ENCODE results near the gene TESK2. TPM values are rescaled to one million over a fixed set of nuclear protein-coding genes. Genes with fewer than 3 reads are reported as not detected.
"Not testable (repeated sequence)": the region's sequence is repeated elsewhere in the genome, so short reads cannot be mapped to it uniquely, and the experiment has no call there.

TESK2 gene
- total RNA-seq, 1 donor: 2.2 TPM

- TF ChIP-seq, protein P1, sequence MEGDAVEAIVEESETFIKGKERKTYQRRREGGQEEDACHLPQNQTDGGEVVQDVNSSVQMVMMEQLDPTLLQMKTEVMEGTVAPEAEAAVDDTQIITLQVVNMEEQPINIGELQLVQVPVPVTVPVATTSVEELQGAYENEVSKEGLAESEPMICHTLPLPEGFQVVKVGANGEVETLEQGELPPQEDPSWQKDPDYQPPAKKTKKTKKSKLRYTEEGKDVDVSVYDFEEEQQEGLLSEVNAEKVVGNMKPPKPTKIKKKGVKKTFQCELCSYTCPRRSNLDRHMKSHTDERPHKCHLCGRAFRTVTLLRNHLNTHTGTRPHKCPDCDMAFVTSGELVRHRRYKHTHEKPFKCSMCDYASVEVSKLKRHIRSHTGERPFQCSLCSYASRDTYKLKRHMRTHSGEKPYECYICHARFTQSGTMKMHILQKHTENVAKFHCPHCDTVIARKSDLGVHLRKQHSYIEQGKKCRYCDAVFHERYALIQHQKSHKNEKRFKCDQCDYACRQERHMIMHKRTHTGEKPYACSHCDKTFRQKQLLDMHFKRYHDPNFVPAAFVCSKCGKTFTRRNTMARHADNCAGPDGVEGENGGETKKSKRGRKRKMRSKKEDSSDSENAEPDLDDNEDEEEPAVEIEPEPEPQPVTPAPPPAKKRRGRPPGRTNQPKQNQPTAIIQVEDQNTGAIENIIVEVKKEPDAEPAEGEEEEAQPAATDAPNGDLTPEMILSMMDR (IDR thresholded peaks at IDR 0.05; ENCODE audit: insufficient read depth, low read depth, low read length): no peak
- DNase-seq (ENCODE audit: low read depth): no peak
- no peak overlapping the region for H3K4me3 ChIP-seq (ENCODE audit: low read depth, low read length)
Measured at GRCh38 chr1:45492691-45493090, 1.7 kb upstream of the TESK2 start.

GRCh38 chr1:45491487-45492260 lies 711 bp upstream of the TESK2 start:
- TF ChIP-seq, protein P1 (IDR thresholded peaks at IDR 0.05; ENCODE audit: insufficient read depth, low read depth, low read length): no peak
- DNase-seq (ENCODE audit: low read depth): no peak
- peak overlapping the region; percentile 87 for H3K4me3 ChIP-seq (ENCODE audit: low read depth, low read length)

DNA sequence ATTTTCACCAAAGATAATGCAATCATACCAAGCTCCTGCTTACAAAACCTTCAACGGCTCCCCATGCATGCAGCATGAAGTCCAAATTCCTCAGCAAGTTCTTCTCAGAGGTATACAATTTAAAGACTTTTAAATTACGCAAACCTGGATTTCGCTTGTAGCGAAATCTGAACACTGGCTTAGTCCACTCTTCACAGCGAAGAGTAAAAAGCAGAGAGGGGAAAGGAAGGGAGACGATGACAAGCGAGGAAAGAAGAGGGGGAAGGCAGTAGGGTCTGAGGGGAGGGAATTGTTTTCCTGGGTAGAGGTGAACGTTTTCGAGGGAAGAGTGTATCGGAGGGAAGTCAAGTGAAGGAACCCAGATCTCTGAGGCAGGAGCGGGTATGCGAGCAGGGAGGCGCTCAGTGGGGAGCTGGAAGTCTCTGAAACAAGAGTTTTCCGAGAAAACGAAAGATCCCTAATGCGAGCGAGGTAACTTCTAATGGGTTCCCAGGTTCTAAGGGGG lies 790 bp downstream of the TESK2 start:
- DNase-seq (ENCODE audit: low read depth): peak; percentile 32
- TF ChIP-seq, protein P1 (IDR thresholded peaks at IDR 0.05; ENCODE audit: insufficient read depth, low read depth, low read length): no peak

DNA sequence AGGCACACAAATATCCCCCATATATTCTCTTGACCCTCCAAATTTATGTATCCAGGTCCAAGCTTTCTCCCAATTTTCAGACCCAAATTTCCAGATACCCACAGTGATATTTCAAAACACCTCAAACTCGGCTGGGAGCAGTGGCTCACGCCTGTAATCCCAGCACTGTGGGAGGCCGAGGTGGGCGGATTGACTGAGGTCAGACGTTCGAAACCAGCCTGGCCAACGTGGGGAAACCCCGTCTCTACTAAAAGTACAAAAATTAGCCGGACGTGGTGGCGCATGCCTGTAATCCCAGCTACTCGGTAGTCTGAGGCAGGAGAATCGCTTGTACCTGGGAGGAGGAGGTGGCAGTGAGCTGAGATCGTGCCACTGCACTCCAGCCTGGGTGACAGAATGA lies 1.6 kb downstream of the TESK2 start:
- not testable (repeated sequence) for H3K4me3 ChIP-seq (ENCODE audit: low read depth, low read length); DNase-seq (ENCODE audit: low read depth)

More for the DNA sequence above, 790 bp downstream of the TESK2 start:
- H3K4me3 ChIP-seq (ENCODE audit: low read depth, low read length): peak overlapping the region; percentile 87

GRCh38 chr1:45488666-45489377 lies 2.1 kb downstream of the TESK2 start:
- H3K4me3 ChIP-seq (ENCODE audit: low read depth, low read length): no peak overlapping the region
- TF ChIP-seq, protein P1 (IDR thresholded peaks at IDR 0.05; ENCODE audit: insufficient read depth, low read depth, low read length): no peak
- DNase-seq (ENCODE audit: low read depth): no peak

DNA sequence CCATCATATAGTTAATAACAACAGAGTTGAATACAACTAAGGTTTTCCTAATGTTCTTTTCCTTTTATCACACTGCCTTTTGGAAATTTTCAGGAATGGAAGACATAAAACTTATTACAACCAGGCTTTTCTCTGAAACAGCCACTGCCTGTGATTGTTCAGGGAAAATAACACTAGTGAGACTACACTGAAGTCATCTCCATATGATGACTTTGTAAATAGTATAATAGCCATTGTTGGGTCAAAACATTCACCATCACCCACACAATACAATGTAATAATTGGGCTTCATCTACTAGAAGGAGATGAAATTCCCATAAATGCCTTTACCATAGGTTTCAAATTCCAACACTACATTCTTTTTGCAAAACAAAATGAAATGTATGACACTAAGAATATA lies 5.0 kb downstream of the TESK2 start:
- DNase-seq (ENCODE audit: low read depth): no peak
- no peak overlapping the region for H3K4me3 ChIP-seq (ENCODE audit: low read depth, low read length)
- TF ChIP-seq, protein P1 (IDR thresholded peaks at IDR 0.05; ENCODE audit: insufficient read depth, low read depth, low read length): no peak

- TF ChIP-seq, protein P1 (IDR thresholded peaks at IDR 0.05; ENCODE audit: insufficient read depth, low read depth, low read length): no peak
- no peak overlapping the region for H3K4me3 ChIP-seq (ENCODE audit: low read depth, low read length)
- no peak for DNase-seq (ENCODE audit: low read depth)
Measured at GRCh38 chr1:45479039-45479748, 11.8 kb downstream of the TESK2 start.
